Measurements from ENCODE around the gene CTCF. TPM values are rescaled to one million over a fixed set of nuclear protein-coding genes. Genes with fewer than 3 reads are reported as not detected.

Gene CTCF
- total and polyA plus RNA-seq, 4 experiments from 2014 or later = 26.5 to 85.7 (median 71.2) TPM

- intact Hi-C loops (cut with micrococcal nuclease) = loop anchor here (1.0 to 2.0 kb wide), 6 partner anchors 9 to 121 kb away; partner anchors contain the start of genes ACD, CTCF and PARD6A
- Histone ChIP-seq H3K4me1 (ENCODE audit: insufficient read depth, low read length) (peaks cover 43% of the 10 kb centered on the region), H3K27ac (ENCODE audit: low read depth, low read length) (peak overlapping the region; percentile 42), H3K36me3 (ENCODE audit: insufficient read depth, low read length) (no peaks in the 10 kb centered on the region), H3K4me3 (ENCODE audit: low read length in 2 of 2) (peak overlapping the region; percentile 41 to 48), H3K9me3 (ENCODE audit: control insufficient read depth in 1 of 2, low read length in 2 of 2) (no peaks in the 10 kb centered on the region), H3K27me3 (ENCODE audit: insufficient read depth, low read length) (no peaks in the 10 kb centered on the region)
- H3K27me3 Mint-ChIP-seq = no peaks in the 10 kb centered on the region
- H3K9me3 Mint-ChIP-seq = no peaks in the 10 kb centered on the region
- peaks cover 31 to 65% (median 40%) of the 10 kb centered on the region in 4 donors for H3K4me1 Mint-ChIP-seq
- peak; percentile 44 to 70 (median 55) for DNase-seq
- ChIA-PET POLR2A (ENCODE audit: partially characterized antibody) (interaction anchor here (0.6 to 20.3 kb wide), 21 partner anchors 10 to 393 kb away, joined by 3 to 706 read pairs (median 5); partner anchors contain the start of genes ACD, ATP6V0D1, C16orf86 and CARMIL2), CTCF (ENCODE audit: partially characterized antibody) (interaction anchor here (0.6 to 9.3 kb wide), 42 partner anchors 10 to 493 kb away, joined by 3 to 361 read pairs (median 6); partner anchors contain the start of genes ACD, ATP6V0D1, C16orf86 and CARMIL2)
- H3K36me3 Mint-ChIP-seq = peaks cover 6 to 15% of the 10 kb centered on the region in 2 donors
- peak overlapping the region; percentile 90 to 96 (median 95) for H3K27ac Mint-ChIP-seq
- H3K4me3 Mint-ChIP-seq = peak overlapping the region; percentile 70 to 91 (median 84)
Measured at GRCh38 chr16:67547423-67548264, 14.7 kb upstream of the CTCF start.

DNA sequence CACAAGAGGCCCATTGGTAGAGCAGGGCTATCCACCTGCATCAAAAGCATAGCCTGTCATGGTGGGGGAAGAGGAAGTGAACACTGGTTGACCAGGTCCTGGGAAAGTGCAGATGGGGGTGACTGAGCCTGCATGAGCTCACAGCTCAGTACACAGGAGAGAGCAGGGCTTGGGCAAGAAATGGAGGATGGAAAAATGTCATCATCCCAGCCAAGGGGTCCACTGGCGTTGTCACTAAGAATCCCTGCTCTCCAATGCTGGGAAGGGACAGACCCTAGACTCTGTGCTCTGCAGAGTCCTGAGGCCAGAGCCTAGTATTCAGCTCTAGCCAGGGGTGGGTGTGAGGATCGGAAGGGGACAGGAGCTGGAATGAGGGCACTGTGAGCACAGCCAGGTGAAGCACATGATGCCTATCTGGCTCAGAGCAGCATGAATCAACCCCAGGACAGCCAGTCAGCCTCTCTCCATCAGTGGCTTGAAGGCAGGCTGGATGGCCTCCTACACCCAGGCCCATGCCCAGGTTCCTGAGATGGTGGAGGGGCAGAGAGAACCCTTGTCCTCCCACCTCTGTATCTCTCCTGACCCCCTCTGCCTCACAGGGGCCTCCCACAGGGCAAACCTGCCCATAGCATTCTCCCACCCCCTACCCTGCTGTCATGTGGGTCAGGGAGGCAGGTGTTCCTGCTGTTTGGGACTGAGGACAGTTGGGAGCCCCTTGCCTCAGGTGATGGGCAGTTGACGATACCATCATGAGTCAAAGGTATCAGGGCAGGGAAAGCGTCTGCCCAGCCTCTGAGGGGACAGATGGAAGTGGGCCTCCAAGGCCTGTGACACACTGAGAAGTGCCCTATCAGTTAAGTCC is 13.8 kb upstream of the CTCF start:
- intact Hi-C loops (cut with micrococcal nuclease) = no loop called here
- Histone ChIP-seq H3K4me1 (ENCODE audit: insufficient read depth, low read length) (peaks cover 42% of the 10 kb centered on the region), H3K4me3 (ENCODE audit: low read length in 2 of 2) (no peak overlapping the region), H3K9me3 (ENCODE audit: control insufficient read depth in 1 of 2, low read length in 2 of 2) (no peaks in the 10 kb centered on the region), H3K27me3 (ENCODE audit: insufficient read depth, low read length) (no peaks in the 10 kb centered on the region), H3K36me3 (ENCODE audit: insufficient read depth, low read length) (no peaks in the 10 kb centered on the region), H3K27ac (ENCODE audit: low read depth, low read length) (peak overlapping the region; percentile 42)
- H3K9me3 Mint-ChIP-seq = no peaks in the 10 kb centered on the region
- no peaks in the 10 kb centered on the region for H3K27me3 Mint-ChIP-seq
- POLR2A ChIA-PET (ENCODE audit: partially characterized antibody) = interaction anchor here (0.9 to 20.3 kb wide), 14 partner anchors 11 to 387 kb away, joined by 4 to 706 read pairs (median 8); partner anchors contain the start of genes ACD, C16orf86, CARMIL2 and CTCF
- H3K36me3 Mint-ChIP-seq = peaks cover 4 to 11% of the 10 kb centered on the region in 2 donors
- peaks cover 29 to 58% (median 41%) of the 10 kb centered on the region in 4 donors for H3K4me1 Mint-ChIP-seq
- CTCF ChIA-PET (ENCODE audit: partially characterized antibody) = interaction anchor here (0.6 to 9.3 kb wide), 21 partner anchors 11 to 380 kb away, joined by 3 to 361 read pairs (median 14); partner anchors contain the start of genes ACD, C16orf86, CARMIL2 and CTCF
- no peak for DNase-seq
- H3K27ac Mint-ChIP-seq = peak overlapping the region; percentile 71 to 96 (median 91)
- H3K4me3 Mint-ChIP-seq = peak overlapping the region in 5 of 8 donors; percentile 78 to 91 (median 87)

- Histone ChIP-seq H3K27ac (ENCODE audit: low read depth, low read length) (peak overlapping the region; percentile 42), H3K4me1 (ENCODE audit: insufficient read depth, low read length) (peaks cover 45% of the 10 kb centered on the region), H3K4me3 (ENCODE audit: low read length in 2 of 2) (no peak overlapping the region), H3K36me3 (ENCODE audit: insufficient read depth, low read length) (no peaks in the 10 kb centered on the region), H3K27me3 (ENCODE audit: insufficient read depth, low read length) (no peaks in the 10 kb centered on the region), H3K9me3 (ENCODE audit: control insufficient read depth in 1 of 2, low read length in 2 of 2) (no peaks in the 10 kb centered on the region)
- H3K27me3 Mint-ChIP-seq = no peaks in the 10 kb centered on the region
- DNase-seq = no peak
- H3K9me3 Mint-ChIP-seq = no peaks in the 10 kb centered on the region
- POLR2A ChIA-PET (ENCODE audit: partially characterized antibody) = interaction anchor here (2.4 to 20.3 kb wide), 3 partner anchors 13 to 94 kb away, joined by 5 to 706 read pairs (median 190); partner anchors contain the start of genes CARMIL2 and CTCF
- peaks cover 4 to 6% of the 10 kb centered on the region in 2 donors for H3K36me3 Mint-ChIP-seq
- intact Hi-C loops (cut with micrococcal nuclease) = no loop called here
- peaks cover 29 to 55% (median 44%) of the 10 kb centered on the region in 4 donors for H3K4me1 Mint-ChIP-seq
- peak overlapping the region in 5 of 7 donors; percentile 23 to 85 (median 77) for H3K27ac Mint-ChIP-seq
- CTCF ChIA-PET (ENCODE audit: partially characterized antibody) = interaction anchor here (1.6 to 9.3 kb wide), 3 partner anchors 10 to 97 kb away, joined by 3 to 361 read pairs (median 329); partner anchors contain the start of genes CARMIL2 and CTCF
- H3K4me3 Mint-ChIP-seq = no peak overlapping the region
Measured at GRCh38 chr16:67549240-67549639, 13.1 kb upstream of the CTCF start.

DNA sequence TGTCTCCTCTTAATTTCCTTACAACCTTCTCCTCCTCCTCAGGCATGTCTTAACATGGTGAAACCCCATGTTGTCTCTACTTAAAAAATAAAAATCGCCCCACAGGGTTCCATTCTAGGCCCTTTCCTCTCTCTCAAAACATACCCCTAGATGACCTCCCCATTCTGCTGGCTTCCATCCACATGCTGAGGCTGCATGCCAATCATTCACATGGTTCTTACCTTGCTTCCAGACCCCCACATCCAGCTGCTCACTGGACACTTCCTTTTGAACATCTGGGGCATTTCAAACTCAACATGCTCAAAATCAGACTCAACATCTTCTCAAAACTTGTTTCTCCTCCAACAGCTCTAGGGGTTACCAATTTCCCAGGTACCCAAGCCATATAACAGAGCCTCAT is 12.4 kb upstream of the CTCF start:
- no peak overlapping the region for H3K4me3 ChIP-seq (ENCODE audit: low read length in 2 of 2)
- H3K27ac ChIP-seq (ENCODE audit: low read depth, low read length) = no peak overlapping the region

DNA sequence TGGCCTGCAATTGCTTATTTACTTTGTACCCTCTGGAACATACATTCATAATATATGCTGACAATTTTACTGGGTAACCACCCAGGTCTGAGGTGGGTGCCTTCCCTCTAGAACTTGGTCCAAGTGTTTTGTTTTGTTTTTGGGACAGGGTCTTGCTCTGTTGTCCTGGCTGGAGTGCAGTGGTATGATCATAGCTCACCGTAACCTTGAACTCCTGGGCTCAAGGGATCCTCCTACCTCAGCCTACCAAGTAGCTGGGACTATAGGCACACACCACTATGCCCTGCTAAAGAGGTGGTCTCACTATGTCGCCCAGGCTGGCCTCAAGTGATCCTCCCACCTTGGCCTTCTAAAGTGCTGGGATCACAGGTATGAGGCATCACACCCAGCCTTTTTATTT is 11.2 kb upstream of the CTCF start:
- DNase-seq = peak in 1 of 5 donors; percentile 31
- intact Hi-C loops (cut with micrococcal nuclease) = no loop called here
- peaks cover 4 to 6% of the 10 kb centered on the region in 2 donors for H3K36me3 Mint-ChIP-seq
- ChIA-PET CTCF (ENCODE audit: partially characterized antibody) (interaction anchor here (0.8 to 9.3 kb wide), 4 partner anchors 11 to 118 kb away, joined by 3 to 329 read pairs (median 18); partner anchors contain the start of genes CARMIL2 and CTCF), POLR2A (ENCODE audit: partially characterized antibody) (interaction anchor here (1.6 to 20.3 kb wide), 3 partner anchors 11 to 92 kb away, joined by 4 to 706 read pairs (median 190); partner anchors contain the start of genes CARMIL2 and CTCF)
- Histone ChIP-seq H3K4me1 (ENCODE audit: insufficient read depth, low read length) (peaks cover 61% of the 10 kb centered on the region), H3K9me3 (ENCODE audit: control insufficient read depth in 1 of 2, low read length in 2 of 2) (no peaks in the 10 kb centered on the region), H3K4me3 (ENCODE audit: low read length in 2 of 2) (no peak overlapping the region), H3K36me3 (ENCODE audit: insufficient read depth, low read length) (no peaks in the 10 kb centered on the region), H3K27ac (ENCODE audit: low read depth, low read length) (no peak overlapping the region), H3K27me3 (ENCODE audit: insufficient read depth, low read length) (no peaks in the 10 kb centered on the region)
- no peak overlapping the region for H3K4me3 Mint-ChIP-seq
- no peaks in the 10 kb centered on the region for H3K27me3 Mint-ChIP-seq
- peaks cover 35 to 69% (median 55%) of the 10 kb centered on the region in 4 donors for H3K4me1 Mint-ChIP-seq
- H3K27ac Mint-ChIP-seq = no peak overlapping the region
- no peaks in the 10 kb centered on the region for H3K9me3 Mint-ChIP-seq

More for the DNA sequence above, 12.4 kb upstream of the CTCF start:
- Mint-ChIP-seq H3K36me3 (peaks cover 4 to 6% of the 10 kb centered on the region in 2 donors), H3K27ac (peak overlapping the region in 6 of 7 donors; percentile 23 to 88 (median 83)), H3K27me3 (no peaks in the 10 kb centered on the region), H3K9me3 (no peaks in the 10 kb centered on the region), H3K4me3 (peak overlapping the region in 4 of 8 donors; percentile 0 to 40 (median 22)), H3K4me1 (peaks cover 29 to 59% (median 46%) of the 10 kb centered on the region in 4 donors)
- no peak for DNase-seq
- Histone ChIP-seq H3K4me1 (ENCODE audit: insufficient read depth, low read length) (peaks cover 51% of the 10 kb centered on the region), H3K27me3 (ENCODE audit: insufficient read depth, low read length) (no peaks in the 10 kb centered on the region), H3K36me3 (ENCODE audit: insufficient read depth, low read length) (no peaks in the 10 kb centered on the region), H3K9me3 (ENCODE audit: control insufficient read depth in 1 of 2, low read length in 2 of 2) (no peaks in the 10 kb centered on the region)
- intact Hi-C loops (cut with micrococcal nuclease) = no loop called here
- ChIA-PET POLR2A (ENCODE audit: partially characterized antibody) (interaction anchor here (1.6 to 20.3 kb wide), 3 partner anchors 12 to 93 kb away, joined by 4 to 706 read pairs (median 190); partner anchors contain the start of genes CARMIL2 and CTCF), CTCF (ENCODE audit: partially characterized antibody) (interaction anchor here (0.9 to 9.3 kb wide), 5 partner anchors 9 to 96 kb away, joined by 3 to 361 read pairs (median 31); partner anchors contain the start of genes CARMIL2 and CTCF)

DNA sequence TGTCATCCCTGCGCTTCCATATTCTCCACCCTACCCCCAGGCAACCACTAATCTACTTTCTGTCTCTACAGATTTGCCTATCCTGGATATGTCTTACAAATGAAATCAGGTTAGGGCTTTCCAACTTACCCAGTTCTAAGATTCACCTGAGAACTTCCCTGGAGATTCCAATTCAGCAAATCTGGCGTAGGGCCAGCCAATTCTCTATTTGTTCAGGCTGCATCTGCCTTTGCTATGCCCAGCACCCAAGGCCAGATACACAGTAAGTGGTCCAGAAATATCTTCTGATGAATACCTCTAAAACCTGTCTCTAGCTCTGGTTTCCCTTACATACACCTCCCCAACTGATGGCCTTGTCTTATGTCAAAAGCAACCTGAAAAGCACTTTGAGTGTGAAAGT is 10.4 kb upstream of the CTCF start:
- POLR2A ChIA-PET (ENCODE audit: partially characterized antibody) = interaction anchor here (11.9 to 20.3 kb wide), 2 partner anchors 10 to 91 kb away, joined by 190 to 706 read pairs; partner anchors contain the start of genes CARMIL2 and CTCF
- Mint-ChIP-seq H3K27ac (peak overlapping the region in 6 of 7 donors; percentile 5 to 92 (median 68)), H3K36me3 (peaks cover 3 to 4% of the 10 kb centered on the region in 2 donors), H3K4me1 (peaks cover 40 to 71% (median 55%) of the 10 kb centered on the region in 4 donors), H3K27me3 (no peaks in the 10 kb centered on the region), H3K4me3 (peak overlapping the region in 1 of 8 donors; percentile 17), H3K9me3 (no peaks in the 10 kb centered on the region)
- no peak overlapping the region for H3K4me3 ChIP-seq (ENCODE audit: low read length in 2 of 2)
- H3K9me3 ChIP-seq (ENCODE audit: control insufficient read depth in 1 of 2, low read length in 2 of 2) = no peaks in the 10 kb centered on the region
- H3K27ac ChIP-seq (ENCODE audit: low read depth, low read length) = no peak overlapping the region
- H3K4me1 ChIP-seq (ENCODE audit: insufficient read depth, low read length) = peaks cover 64% of the 10 kb centered on the region
- no peaks in the 10 kb centered on the region for H3K36me3 ChIP-seq (ENCODE audit: insufficient read depth, low read length)
- CTCF ChIA-PET (ENCODE audit: partially characterized antibody) = interaction anchor here (1.0 to 9.3 kb wide), 3 partner anchors 11 to 94 kb away, joined by 3 to 329 read pairs (median 31); partner anchors contain the start of genes CARMIL2 and CTCF
- DNase-seq = no peak
- intact Hi-C loops (cut with micrococcal nuclease) = no loop called here
- H3K27me3 ChIP-seq (ENCODE audit: insufficient read depth, low read length) = no peaks in the 10 kb centered on the region
